HCEC 1CT (cell line): ENCODE results near the gene PARP12.

Experiments used
- DNase-seq: peaks from one replicate; pipeline ENCODE4 v3.0.0-alpha.2; 2017

The PARP12 gene

DNA sequence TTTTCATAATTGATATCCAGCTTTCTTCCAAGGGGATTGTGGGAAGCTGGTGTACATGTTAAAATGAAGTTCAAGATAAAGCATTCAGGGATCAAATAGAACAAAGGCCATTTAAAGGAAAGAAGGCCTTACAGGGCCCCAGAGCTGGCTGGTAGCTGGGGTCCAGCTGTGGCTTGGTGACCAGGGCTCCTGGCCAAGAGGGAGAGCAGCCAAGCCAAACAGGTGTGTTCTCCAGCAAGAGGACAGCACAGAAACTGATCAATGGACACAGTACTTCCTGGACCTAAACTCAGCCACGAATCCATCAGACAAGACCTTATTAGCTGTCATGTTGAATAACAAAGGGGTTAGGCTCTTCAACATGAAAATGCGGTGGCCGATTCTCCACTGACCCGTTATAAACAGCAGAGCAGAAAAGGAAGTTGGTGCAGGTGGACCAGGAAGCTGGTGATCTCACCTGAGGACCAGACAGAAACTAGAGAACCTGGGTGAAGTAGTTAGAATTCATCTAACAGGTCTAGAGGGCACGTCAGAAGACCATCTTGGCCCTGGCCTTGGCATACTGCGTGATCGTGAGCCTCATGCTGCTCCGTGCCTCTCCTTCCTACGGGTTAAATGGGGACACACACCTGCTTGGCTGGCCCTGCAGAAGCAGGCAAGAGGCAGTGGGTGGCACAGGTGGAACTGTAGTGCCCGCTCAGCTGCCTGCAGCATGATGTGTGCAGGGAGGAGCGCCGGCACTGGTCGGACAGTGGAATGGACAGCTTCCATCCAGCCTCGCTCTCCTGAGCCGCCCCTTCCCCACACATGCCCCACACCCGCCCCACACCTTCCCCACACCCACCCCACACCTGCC, 53.8 kb downstream of the PARP12 start:
- no peak for DNase-seq

DNA sequence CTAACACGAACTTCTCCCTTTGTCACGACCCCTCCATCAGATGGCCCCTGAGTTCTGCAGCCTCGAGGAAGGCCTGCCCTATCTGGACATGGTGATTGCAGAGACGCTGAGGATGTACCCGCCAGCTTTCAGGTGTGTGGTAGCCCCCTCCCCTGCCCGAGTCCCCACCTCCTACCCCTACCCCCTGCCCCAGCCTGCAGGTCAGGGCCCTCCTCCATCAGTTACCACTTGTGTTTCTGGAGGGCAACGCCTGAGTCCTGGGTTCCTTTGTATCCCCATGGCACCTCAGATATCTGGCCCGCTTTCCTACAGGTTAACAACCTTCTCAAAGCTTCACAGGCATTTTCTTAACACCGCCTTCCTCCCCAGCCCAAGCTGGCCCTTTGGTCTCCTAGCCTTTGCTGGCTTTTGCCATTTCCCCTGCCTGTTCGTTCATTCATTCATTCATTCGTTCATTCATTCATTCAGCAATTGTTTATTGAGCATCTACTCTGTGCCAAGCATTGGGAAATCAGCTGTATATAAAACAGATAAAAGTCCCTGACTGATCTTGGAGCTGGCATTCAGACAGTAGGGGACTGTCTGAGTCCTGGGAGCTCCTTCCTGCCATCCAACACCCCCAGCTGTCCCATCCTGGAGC, 55.6 kb downstream of the PARP12 start:
- DNase-seq = no peak

DNA sequence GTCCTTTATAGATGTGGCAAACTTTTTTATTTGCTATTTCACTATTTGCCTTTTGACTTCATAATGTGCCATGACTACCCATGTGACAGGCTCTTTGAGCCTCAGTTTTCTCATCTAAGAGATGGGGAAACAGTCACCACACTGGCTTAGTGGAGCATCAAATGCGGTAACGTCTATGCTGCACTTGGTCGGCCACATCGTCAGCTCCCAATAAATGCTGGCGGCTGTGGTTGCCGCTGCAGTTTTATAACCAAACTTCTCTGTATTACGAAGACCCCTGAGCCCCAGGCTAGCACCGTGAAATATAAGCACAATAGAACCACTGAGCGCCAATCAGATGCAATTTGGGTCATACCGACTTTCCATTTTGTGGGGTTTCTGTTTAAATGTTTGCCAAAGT, 56.2 kb downstream of the PARP12 start:
- DNase-seq = no peak

DNA sequence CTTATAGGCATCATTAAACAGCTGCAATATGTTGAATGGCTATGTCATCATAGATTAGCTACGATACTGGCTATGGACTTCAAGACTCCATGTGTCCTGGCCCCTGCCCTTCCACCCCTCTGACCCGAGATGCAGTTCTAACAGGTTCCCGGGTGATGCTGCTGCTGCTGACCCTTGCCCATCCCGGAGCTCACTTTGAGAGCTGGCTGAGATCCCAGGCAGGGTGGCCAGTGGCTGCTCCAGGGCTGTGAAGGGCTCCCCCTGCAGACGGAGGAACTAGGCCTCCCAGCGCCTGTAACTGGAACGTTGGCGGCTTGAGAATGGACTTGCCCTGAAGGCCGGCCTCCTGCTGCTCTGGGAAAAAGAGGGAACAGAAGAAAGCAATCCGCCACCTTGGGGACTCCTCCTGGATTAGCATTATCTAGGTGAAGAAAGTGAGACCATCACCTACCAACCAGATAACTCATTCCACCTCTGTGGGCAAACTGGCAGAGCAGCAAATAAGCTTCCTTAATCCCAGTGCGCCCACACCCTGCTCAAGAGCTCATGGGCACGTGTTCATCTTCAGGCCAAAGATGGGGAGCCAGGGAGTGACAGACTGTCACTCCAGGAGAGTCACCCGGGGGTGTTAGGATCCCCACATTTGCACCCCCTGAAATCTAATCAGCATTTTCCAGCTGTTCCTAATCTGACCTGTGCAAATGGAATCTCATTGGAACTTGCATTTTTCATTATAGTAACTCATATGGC, 56.8 kb downstream of the PARP12 start:
- DNase-seq = no peak

DNA sequence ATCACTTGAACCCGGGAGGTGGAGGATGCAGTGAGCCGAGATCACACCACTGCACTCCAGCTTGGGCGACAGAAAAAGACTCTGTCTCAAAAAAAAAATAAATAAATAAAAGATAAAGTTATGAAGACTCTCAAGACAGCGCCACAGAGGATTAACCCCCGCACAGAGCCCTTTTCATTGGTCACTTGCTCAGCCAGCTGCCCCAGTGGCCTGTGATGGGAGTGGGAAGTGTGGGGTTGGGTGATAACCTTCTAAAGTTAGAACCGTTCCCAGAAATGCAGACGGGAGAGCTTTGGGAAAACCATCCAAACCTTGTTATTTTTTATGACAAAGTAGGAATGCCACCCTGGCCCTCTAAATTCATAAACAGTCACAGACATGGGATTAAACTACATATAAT, 57.4 kb downstream of the PARP12 start:
- DNase-seq = no peak

DNA sequence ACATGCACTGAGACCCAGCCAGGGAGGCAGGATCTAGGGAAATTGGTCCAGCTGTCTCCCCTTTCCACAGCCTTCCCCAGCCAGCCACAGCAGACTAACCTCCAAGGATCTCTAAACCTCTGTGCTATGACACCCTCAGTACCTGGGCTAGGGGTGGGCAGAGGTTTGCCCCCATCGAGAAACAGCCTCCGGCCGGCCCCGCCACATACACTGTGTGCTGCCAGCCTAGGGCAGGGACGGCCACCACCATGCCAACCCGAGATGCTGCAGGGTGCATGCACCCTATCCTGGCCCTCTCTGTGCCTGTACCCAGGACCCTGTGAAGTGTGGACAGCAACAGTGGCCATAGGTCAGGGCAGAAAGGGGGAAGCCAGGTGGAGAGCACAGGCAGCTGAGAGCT, 58.1 kb downstream of the PARP12 start:
- no peak for DNase-seq

DNA sequence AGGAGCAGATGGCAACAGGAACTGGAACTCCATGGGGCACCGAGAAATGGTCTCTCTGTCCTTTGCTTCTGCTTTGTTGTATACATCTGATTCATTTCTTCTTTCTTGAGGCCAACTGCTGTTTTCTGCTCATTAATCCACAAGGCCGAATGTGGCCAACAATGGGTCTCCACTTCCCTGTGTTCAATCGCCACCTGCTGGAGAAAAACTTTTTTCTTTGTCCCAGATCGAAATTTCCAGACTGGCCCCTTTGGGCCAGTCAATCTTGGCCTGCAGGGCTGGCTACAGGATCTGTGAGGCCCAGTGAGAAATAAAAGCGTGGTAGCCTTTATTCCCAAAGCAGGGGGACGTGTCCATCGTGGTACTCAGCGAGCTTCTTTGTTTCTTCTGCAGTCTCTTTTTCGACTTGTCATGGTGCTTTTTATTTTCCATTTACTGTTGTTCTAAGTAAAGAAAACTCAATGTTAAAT, 58.8 kb downstream of the PARP12 start:
- peak; percentile 67 for DNase-seq

DNA sequence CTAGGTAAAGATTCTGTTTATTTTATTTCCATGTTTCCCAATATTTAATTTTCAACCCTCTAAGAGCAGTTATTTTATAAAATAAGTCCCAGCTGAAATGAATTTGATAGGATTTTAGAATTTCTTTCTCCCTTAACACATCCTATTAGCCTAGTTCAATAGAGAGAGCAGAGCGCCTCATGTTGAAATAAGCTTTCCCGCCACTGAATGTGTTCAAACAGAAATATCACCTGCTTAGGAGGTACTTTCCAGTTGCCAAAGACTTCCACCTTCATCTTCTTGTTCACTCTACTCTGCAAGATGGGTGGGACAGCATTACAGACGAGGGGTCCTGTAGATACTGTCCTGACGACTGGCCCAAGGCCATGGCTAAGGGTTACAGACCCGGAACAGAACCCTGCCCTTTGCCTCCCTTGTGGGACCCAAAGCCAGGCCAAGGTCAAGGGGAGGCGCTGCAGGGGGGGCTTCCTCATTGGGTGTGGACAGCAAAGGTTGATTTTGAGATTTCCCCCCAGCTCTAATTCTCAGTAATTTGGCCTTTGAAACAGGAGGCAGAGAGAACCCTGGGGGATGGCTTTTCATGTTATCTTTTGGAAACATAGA, 62.0 kb downstream of the PARP12 start:
- DNase-seq = no peak

DNA sequence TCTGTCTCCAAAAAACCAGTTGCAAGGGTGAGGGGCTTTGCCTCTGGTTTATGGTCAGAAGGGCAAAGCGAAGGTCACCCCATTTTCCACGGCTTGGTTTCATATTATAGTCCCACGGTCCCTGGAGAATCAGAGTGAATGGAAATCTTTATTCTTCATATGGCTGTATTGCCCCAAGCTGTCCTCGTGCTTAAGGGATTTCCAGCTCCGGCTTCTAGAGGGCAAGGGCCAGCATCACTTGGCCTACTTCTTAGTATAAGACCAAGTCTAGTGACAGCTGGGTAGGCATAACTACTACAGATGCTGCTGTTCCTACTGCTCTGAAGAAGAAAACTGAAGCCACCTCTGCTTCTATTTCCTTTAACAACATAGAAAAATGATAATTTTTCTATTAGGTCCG, 63.2 kb downstream of the PARP12 start:
- no peak for DNase-seq

DNA sequence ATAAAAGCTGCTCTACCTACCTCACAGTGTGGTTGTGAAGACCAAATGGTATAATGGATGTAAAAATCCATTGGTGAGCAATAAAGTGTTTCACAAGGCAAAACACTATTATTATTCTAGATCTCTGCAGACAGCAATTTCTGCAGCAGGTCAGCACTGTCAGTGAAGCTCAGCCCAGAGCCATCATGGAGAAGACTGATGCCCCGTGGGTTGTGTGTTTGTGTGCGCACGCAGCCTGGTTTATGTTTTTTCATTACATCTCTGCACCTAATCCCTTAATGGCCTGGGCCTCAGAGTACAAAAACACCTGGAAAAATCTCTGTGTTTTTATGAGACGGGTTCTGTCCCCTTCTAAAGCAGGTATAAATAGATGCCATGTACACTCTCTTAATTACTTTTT, 64.2 kb downstream of the PARP12 start:
- no peak for DNase-seq

DNA sequence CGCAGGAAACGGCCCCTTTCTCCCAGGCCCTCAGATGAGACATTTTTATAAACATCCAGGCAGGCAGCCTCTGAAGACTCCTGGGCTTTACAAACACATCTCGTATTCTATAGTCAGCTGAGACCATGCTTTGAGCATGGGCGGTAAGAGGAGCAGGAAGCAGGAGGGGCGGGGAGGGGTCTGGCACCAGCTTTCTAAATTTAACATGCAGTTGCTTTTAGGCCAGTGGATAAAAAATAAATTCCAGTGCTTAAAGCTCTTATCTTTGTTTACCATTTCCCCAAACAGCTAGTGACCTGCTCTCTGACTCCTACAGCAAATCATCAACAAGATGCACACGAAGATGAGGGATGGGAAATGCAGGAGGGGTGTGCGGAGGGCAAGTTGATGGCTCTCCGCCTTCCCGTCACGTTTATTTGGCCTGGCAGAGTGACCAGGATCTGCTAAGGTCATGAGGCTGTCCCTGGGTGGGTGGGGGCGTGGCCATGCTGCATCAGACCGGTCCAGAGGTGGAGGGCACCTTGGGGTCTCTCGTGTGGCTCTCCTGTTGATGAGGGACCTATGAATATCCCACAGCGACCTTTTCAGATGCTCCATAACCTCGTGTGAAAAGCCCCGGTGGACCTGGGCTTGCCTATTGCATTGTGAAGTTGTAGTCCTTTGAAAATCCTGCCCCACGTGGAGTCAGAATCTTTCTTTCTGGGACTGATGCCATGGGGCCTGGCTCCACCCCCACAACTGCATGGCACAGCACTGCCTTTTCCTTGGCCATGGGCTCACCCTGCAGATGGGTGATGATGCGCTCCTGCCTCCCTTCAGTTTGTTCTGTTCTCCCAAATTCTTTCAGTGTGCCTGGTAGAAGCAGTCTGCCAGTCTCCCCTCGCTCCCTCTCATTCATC, 67.5 kb downstream of the PARP12 start:
- DNase-seq = peak; percentile 40

DNA sequence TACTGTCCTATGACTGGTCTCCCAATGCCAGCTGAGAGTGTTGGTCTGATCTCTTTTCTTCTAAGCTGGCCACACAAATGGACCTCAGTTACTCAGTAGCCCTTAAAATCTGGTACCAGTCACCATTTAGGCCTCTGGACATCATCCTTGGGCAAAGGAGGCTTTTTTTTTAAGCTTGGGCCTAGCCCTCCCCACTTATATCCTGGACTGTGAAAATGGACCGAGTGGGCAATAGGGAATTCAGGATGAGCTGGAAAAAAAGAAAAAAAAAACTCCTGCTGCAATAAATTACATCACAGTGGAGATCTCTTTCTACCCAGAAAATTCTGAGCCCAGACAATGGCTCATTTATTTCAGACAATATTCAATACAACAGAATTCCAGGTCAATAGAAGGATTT, 68.4 kb downstream of the PARP12 start:
- no peak for DNase-seq

DNA sequence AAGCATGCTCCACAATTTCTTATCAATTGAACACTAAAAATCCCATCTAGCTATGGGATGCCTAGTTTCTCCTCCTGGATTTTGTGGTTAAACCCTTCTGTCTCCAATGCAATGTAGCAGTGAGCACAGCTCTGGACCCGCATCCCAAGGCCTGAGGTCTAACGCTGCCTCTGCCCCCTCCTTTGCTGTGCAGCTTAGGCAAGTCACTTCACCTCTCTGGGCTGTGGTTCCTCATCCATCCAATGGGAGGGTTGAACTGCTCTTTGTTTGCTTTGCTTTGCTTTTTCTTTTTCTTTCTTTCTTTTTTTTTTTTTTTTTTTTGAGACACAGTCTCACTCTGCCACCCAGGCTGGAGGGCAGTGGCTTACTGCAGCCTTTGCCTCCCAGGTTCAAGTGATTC, 69.2 kb downstream of the PARP12 start:
- DNase-seq = no peak

DNA sequence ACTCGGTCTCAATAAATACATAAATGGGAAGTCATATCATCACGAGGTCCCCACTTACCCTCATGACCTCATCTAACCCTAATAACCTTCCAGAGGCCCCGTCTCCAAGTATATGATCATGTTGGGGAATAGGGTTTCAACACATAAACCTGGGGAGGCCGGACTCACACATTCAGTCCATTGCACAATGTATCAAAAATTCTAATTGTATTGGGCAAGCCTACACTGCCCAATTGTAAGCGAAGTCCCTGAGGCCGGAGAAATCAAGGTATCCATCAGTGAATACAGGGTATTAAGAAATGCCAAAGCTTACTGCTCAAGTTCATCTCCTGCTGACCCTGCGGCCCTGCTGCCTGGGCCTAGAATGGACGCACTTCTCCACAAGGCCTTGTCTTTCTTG, 69.6 kb downstream of the PARP12 start:
- DNase-seq = no peak

DNA sequence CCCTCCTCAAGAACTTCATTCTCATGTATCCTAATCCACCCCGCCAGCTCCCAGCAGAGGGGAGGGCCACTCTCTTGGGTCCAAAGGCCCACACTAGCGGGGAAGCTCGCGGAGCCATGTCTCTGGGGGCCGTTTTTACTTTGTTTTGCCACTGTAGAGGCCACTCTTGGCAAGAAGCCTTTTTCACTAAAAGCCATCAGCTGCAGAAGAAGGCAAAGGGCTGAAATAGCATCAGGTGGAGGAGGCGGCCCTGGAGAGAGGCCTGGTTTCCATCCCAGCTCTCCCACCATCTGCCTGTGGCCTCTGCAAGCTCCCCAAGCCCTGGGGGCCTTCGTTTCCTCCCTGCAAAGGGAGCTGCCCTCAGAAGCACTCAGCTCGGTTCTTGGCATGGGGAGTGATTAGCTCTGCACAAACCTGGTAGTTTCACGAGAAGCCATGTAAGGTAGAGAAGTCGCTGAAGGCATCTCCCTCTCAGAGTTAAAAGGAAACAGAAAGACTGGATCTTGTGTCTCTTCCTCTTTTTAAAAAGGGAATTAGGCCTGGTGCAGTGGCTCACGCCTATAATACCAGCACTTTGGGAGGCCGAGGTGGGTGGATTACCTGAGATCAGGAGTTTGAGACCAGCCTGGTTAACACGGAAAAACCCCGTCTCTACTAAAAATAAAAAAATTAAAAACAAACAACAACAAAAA, 70.3 kb downstream of the PARP12 start:
- no peak for DNase-seq

DNA sequence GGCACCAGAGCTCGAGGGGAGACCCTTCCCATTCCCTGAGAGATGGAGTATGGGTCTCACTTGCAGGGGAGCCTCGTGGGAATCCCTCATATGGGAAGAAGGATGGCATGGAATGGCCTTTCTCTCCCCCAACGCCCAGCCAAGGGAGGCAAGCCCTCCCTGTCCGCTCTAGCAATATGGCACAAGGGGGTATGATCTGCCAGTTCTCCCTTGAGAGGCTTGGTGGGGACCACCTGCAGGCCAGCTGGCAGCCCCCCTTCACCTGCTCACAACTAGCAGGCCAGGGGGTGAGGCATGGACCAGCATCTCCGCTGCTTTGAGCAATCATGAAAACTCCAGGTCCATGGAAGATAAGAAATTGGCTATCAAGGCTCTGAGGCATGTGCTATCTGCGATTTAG, 70.8 kb downstream of the PARP12 start:
- no peak for DNase-seq

DNA sequence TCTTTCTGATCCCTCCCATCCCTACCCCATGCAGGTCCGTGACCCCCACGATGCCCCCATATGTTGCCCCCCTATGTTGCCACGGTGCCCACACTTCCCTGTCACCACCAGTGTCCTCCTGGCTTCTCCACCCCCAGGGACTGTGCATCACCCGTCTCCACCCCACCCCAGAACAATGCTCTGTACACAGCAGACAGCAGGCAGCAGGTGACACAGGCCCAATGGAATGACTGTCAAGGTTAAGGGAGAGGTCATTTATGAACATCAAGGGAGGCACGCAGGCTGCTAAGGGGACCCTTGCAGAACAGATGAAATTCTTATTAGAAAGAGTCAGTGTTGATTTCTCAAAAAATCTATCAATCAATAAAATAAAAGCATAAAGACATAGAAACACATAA, 71.5 kb downstream of the PARP12 start:
- no peak for DNase-seq

DNA sequence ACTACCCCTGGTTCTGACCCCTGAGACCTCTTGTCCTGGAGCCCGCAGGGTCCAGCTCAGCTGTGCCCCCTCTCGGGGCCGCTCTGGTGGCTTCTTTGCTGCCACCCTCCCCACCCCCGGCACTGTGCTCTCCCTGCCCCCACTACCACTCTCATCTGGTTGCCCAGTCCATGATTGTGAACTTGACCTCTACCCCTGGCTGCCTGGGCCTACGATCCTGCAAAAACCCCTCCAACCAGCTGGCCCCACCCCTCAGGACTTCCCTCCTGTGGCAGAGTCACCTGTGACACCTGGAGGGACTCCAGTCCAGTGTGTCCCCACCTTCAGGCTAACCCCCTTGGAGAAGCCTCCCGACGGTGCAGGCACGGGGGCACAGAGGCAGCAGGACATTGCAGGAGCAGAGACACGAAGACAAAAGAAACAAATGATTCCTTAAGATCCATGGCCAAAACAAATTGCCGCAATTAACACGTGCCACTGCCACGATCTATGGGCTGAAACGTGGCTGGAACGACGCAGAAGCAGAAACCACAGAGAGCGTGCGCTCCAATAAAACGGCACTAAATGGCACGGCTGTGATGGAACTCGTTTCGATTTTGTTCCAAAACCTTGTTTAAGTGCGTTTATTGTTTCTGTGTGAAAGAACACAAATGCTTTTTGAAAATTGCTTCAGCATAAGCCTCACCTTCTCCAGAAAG, 72.0 kb downstream of the PARP12 start:
- no peak for DNase-seq

DNA sequence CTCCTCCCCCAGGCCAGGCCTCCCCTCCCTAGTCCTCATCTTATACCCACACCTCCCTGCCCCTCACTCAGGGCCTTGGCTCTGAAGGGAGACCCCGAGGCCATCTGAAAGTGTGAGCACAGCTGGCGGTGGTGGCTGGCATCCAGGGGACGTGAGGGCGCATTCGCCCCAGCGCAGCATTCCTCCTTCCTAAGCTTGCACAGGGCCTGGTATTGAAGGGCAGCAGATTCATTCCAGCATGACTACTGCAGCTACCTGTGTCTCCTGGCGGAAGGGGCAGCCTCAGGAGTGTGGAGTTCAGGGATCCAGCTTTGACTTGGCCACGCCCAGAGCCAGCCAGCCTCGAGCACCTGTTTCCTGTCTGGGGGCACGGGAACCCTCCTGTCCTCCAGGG, 72.6 kb downstream of the PARP12 start:
- DNase-seq = no peak

DNA sequence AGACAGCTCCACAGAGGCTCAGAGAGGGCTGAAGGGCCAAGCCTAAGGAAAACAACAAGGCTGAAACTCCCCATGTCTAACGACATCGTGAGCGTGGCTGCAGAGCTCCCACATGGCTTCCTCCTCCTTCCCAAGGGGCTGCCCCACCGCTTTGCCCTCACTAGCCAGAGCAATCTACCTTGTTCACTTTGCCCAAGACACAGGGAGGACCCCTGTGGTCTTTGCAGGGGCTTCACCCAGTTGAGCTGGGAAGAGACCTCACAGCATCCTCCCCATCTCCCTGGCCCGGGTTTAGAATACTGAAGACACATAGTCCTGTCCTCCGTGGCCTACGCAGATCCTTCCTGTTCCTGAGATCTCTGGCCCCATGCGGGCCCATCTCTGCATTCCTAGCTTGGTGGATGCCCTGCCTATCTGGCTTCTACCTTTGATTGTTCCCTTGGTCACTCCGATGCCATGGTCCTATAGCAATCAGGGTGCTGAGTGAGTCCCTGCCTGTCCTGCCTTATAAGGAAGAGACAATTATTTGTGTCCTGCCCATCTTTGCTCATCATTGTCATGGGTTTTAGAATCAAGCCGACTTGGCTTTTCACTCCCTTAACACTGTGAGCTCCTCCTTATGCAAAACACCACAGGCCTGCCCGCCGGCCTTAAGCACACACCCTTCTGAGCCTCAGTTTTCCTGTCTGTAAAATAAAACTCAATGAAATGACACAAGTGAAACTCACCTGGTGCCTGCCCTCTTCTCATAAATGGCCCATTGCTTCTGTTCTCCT, 73.2 kb downstream of the PARP12 start:
- no peak for DNase-seq
